Frontal cortex (tissue), 4 donors: ENCODE results near the gene SFT2D2. TPM values are rescaled to one million over a fixed set of nuclear protein-coding genes. Genes with fewer than 3 reads are reported as not detected.
A peak's percentile ranks its signal among the peaks of the same experiment; 100 is the strongest.

Source experiments
- DNase-seq, 2 donors: peaks; one replicate each; pipeline ENCODE4 v3.0.0; 2012; ENCODE audit warnings: low spot score in 2 of 2
- FAIRE-seq: peaks from 2 replicates; lab custom pipeline; 2012; peaks lifted over from hg19 to GRCh38; lab: Jason Lieb, UNC
- total RNA-seq: library from RNA; depleted of rRNA; stranded (reverse); fragments of >200 nt; gene quantifications from one replicate; pipeline ENCODE4 v1.2.3, GENCODE V29; 2014
- donor health status: control.
- donor health status: control.
- donor health status: control.

Gene SFT2D2
- total RNA-seq, 1 donor from 2014 or later, result 26.5 TPM

DNA sequence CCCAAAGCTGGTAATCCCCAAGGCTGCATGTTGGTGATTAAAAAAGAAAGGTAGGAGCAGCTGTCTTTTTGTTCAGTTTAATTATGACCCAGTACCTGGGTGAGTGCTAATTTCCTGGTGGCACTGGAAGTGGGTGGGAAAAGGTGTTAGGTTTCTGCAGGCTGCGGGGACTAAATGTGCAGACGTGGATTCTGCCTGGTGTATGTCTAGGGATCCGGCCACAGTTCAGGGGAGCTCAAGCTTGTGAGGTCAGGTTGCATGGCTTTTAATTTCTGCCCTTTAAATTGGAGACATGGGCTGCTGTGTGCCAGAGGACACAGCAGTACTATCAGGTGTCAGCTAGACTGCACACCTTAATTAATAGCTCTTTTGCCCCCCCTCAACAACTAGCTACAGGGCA is 34.6 kb downstream of the SFT2D2 start:
- DNase-seq (no peak), FAIRE-seq (no peak)

DNA sequence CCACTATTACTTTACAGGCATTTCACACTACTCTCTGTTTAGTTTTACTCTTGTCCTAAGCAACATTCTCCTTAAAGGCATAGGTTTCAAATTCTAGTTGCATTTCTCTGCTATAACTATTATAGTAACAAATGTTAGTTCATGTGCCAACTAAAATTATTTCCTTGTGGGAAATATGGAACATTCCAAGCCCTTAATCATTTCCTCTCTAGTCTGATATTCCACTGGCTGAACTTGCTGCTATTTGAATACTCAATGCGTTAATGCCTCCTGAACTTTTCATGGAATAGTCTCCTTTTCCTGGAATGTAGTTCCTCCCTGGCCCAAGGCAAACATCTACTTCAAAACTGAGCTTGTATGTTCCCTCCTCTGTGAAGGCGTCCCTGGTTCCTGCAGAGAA is 35.6 kb downstream of the SFT2D2 start:
- no peak for DNase-seq

DNA sequence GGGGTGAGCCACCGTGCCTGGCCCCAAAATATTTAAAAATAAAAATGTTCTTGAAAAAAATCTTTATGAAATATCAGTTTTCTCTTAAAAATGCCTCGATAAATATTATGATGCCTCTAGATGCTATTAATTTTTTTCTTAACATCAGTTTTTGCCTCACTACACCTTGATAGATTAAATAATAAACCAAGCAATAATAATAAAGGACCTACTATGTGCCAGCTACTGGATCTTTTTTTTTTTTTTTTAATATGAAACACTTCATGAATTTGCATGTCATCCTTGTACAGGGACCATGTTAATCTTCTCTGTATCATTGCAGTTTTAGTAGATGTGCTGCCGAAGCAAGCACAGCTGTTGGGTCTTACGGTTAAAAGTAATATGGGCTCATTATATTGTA is 37.3 kb downstream of the SFT2D2 start:
- no peak for FAIRE-seq
- no peak for DNase-seq

More for the DNA sequence above, 35.6 kb downstream of the SFT2D2 start:
- FAIRE-seq, result no peak

DNA sequence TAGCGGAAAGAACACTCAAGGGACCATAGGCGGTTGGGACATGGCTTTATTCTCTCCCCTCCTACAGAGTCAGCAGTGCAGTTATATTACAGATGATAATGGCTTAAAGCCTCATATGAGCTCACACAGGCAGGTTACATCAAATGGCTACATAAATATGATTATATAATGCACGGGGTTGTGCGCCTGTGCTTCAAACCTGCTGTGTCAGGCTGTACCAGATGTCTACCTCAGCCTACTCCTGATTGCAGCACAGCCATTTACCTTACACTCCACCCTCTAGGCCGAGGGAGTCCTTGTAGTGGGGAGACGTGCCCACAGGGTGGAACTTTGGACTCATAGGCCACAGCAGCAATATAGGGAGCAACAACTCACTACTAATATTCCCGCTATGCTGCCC is 38.5 kb downstream of the SFT2D2 start:
- no peak for FAIRE-seq
- no peak for DNase-seq

DNA sequence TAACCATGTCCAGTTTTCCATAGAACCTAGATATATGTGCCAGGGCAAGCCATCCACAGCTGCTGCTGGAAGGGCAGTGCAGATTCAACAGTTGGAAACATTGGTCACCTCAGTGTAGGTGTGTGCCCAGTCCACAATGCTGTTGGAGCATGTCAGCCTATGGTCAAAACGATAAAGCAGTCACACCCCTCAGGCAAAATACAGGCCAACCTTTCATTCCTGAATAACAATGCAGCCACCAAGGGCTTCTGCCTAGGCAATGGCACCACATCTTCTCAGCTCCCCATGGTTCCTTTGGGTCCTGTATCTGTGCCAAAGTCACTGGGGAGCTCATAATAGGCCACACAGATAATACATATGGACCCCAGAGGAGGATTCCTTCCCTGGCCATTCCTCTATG is 39.8 kb downstream of the SFT2D2 start:
- no peak for FAIRE-seq
- DNase-seq, result no peak

DNA sequence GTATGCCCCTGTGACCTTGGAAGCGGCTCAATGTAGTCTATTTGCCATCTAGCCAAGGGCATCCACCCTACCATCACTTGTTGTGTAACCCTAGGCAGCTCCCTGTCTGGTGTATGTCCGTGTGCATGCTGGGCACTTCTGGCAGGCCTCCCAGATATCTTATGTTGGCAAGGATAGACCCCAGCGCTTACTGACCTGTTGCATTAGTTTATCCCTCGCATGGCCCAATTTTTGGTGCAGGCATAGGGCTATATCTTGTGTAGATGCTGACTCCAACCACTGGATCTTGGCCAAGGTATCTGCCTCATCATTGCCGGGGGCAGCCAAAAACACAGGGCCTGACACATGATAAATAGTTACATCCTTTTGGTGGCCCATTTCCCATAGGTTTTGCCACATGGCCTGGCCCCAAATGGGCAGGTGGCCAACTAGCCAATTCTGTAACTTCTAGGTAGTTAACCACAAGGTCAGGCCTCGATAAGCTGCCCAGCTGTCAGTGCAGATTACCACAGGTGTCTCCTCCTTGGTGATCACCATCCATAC is 40.9 kb downstream of the SFT2D2 start:
- DNase-seq (no peak), FAIRE-seq (no peak)

DNA sequence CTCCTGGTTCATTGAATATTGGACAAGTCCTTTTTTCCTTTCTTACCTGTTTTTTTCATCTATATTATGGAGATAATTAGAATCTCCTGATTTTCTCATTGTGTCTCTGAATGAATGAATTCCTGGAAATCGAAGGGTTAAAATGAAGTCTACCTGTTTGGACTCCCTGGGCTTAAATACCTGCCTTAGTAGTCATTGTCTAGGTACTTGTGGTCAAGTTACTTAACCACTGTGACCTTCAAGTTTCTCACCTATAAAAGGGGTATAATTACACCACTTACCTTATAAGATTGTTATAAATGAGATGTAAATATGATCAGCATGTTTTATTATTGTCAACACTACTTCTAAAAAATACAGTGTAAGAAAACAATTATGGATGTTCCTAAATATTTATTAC is 45.8 kb downstream of the SFT2D2 start:
- DNase-seq (no peak), FAIRE-seq (no peak)

DNA sequence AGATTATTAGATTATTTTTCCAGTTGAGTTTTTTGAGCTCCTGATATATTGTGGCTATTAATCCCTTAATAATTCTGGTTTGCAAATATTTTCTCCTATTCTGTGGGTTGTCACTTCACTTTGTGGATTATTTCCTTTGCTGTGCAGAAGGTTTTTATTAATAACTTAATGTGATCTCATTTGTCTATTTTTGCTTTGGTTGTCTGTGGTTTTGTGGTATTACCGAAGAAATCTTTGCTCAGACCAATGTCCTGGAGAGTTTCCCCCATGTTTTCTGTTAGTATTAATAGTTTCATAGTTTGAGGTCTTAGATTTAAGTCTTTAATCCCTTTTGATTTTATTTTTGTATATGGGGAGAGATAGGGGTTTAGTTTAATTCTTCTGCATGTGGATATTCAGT is 47.8 kb downstream of the SFT2D2 start:
- peak; percentile 8 for FAIRE-seq
- no peak for DNase-seq

DNA sequence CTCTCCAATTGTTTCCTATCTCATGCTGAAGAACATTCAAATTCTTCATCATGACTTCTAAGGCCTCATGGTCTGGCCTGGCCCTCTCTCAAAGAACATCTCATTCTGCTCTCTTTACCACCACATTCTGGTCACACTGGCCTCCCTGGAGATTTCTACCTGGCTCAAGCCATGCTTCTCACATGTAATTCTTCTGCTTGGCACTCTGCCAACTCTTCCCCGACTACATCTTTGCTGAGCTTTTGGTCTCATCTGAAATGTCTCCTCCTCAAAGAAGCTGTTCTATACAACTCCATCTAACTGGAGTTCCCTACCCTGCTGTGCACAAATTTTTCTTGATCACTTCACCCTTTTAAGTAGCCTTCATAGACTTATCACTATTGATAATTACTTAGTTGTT is 53.4 kb downstream of the SFT2D2 start:
- FAIRE-seq (no peak), DNase-seq (no peak)

DNA sequence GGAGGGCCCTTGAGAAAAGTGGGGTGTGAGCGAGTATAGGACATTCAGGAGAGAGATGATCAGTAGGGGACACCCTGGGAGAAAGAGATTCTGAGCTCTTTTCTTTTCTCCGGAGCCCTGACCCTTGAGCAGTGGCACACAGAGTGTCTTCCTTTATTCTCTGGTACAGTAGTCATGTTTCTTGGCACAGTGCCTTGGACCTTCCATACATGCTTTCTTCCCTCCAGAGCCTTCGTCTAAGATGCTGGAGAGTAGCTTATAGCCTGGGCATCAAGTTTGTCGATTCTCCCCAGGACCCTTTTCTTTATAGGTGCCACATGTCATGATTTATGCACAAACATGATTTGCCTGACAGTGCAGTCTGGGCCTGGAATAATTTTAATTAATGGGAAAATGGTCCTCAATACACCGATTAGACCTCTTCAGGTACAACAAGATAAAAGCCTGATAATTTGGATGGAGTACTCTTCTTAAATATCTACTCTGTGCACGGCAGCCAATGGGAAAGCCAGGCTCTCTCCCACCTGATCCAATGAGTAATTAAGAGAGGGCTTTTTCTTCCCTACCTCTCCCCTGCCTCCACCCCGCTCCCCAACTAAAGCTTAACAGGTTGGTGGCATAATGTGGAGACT is 54.6 kb downstream of the SFT2D2 start, which contains the start of gene TBX19:
Gene TBX19, plus strand, starts transcription at position 582 of the 632 bp plus-strand sequence. CDS start 214 bp downstream, outside the sequence.
- FAIRE-seq, result no peak

DNA sequence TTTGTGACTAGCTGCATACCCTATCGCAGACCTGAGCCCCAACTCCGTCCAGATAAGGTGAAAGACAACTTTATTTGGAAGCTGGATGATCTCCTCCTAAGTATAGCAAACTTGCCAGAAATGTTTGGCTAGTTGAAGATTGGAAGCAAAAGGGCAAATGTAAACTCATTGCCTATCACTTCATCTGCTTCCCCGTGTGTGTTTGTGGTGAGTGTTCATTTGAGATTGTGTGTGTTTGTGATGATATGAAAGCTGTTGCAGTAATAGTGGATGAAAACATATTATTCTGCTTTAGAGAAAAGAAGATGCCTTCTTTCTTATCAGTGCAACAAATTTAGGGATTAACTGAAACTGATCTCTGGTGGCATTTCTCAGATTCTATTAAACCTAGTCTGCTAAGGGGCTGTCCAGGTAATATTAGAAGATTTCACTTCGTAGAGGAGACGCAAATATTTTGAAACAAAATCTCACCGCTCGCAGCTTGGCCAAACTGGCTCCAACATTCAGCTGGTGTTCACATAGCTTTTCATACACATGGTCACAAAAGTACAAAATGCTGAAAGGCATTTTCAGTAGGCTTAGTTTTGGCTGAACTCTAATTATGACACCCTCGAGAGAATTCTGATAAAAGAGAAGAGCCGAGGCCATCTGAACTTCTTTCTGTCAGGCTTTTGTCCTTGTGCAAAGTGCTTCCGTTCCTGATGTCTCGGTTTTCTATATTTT is 56.0 kb downstream of the SFT2D2 start:
- FAIRE-seq (no peak), DNase-seq (no peak)

More for the DNA sequence above, 54.6 kb downstream of the SFT2D2 start, which contains the start of gene TBX19:
- no peak for DNase-seq

DNA sequence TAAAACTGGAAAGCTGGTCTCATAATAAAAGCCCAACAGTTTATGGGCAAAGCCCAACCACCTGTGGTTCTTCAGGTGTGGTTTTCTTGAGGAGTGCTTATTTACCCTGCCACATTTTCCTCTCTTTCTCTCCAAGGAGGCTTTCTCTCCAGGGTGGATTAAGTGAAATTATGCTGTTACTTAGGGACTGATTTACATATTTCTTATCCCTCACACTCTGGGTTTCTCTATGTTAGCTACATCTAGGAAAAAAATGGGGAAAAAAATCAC is 59.7 kb downstream of the SFT2D2 start:
- FAIRE-seq, result no peak

DNA sequence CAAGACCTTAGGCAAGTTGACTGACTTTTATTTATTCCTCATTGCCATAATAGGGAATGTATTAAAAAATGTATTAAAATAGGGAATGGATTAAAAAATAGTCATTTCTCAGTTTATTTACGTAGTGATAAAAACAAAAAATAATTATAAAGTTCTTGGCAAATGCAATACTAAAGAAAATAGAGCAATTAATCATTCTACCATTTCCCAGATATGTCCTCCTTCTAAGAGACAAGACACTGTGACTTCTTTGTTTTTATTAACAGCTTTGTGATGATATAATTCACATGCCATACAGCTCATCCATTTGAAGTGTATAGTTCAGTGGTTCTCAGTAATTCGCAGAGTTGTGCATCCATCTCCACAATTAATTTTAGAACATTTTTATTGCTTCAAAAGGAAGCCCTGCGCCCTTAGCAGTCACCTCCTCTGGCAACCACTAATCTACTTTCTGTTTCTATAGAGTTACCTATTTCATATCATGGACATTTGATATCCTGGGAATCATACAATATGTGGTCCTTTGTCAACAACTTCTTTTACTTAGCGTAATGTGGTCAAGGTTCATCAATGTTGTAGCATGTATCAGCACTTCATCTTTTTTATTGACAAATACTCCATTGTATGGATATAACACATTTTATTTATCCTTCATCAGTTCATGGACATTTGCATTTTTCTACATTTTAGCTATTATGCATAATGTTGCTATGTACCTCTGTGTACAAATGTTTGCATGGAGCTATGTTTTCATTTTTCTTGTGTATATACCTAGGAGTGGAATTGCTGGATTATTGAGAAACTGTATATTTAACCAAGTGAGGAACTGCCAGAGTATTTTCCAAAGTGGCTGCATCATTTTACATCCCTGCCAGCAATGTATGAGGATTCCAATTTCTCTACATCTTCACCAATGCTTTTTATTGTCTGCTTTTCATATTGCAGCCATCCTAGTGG is 60.4 kb downstream of the SFT2D2 start:
- FAIRE-seq, result no peak
- DNase-seq, result no peak

More for the DNA sequence above, 59.7 kb downstream of the SFT2D2 start:
- DNase-seq, result no peak

DNA sequence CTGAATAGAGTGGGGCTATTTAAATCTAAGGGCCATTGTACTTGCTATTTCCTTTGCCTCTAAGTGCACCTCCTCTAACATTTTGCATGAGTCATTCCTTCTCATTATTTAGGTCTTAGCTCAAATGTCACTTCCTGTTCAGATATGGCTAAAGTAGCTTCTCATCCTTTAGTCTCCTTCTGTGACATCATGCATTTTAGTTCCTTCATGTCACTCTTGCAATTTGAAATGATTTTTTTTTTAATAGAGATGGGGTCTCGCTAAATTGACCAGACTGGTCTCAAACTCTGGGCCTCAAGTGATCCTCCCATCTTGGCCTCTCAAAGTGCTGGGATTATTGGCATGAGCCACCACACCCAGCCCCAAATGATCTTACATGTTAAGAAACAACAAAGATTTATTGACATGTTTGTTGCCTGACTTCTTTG is 61.4 kb downstream of the SFT2D2 start:
- FAIRE-seq, result no peak
- DNase-seq, result no peak

DNA sequence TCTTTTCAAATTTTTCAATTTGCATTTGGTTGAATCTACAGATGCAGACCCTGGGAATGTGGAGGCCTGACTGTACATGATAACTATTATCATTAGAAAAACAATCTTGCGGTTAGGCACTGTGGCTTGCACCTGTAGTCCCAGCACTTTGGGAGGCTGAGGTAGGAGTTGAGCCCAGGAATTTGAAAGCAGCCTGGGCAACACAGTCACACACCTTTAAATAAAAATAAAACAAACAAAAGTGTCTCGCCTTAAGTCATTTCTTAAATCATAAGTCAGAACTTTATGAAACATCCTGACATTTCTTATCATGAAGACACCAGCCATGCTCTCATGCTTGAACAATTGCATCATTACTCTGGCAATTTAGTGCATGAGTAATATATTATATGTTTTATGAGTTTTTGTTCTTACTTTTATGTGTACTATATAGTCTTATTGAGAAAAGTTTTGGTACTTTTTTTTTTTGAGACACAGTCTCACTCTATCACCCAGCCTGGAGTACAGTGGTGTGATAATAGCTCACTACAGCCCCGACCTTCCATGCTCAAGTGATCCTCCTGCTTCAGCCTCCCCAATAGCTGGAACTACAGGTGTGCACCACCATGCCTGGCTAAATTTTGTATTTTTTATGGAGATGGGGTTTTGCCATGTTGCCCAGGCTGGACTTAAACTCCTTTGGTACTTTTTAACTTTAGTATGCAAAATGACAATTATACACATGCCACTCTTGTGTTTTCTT is 62.7 kb downstream of the SFT2D2 start:
- FAIRE-seq (no peak), DNase-seq (no peak)

DNA sequence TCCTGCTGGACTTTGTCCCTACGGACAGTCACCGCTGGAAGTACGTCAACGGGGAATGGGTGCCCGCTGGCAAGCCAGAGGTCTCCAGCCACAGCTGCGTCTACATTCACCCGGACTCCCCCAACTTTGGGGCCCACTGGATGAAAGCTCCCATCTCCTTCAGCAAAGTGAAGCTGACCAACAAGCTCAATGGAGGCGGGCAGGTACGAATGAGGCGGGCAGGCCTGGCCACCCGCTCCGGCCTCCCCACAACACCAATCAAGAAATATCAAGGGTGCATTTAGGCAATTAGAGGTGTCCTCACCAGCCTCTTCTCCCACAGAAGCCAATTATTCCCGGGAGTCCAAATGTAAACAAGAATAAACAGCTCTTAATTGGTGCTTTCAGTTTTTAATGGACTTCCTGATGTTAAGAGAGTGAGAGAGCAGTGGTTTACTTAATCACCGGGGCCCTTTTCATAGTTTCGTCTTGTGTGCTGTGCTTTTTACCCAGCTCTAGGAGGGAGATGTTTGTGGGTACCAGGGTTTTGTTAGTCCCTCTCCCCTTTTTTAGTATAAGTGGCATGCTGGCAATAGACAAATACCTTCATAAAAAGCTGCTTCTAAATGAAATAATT is 65.5 kb downstream of the SFT2D2 start:
- DNase-seq (no peak), FAIRE-seq (no peak)

DNA sequence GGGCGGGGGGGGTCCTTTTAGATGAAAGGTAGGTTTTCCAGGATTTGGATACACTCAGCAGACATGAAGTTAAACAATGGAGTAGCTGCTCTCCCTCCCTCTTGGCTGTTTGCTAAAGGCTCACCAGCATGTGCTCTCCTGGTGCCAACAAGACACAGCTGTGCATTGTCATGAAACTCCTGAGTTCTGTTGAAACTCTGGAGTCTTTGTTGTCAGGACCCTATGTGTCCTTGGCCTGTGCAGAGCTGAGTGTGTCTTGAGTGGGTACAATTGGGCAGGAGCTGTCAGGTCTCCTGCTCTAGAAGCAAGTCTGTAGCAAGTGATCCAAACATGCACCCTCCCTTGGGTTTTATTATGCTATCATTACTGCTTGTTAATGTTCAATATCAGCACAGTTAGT is 67.6 kb downstream of the SFT2D2 start:
- DNase-seq (no peak), FAIRE-seq (no peak)

DNA sequence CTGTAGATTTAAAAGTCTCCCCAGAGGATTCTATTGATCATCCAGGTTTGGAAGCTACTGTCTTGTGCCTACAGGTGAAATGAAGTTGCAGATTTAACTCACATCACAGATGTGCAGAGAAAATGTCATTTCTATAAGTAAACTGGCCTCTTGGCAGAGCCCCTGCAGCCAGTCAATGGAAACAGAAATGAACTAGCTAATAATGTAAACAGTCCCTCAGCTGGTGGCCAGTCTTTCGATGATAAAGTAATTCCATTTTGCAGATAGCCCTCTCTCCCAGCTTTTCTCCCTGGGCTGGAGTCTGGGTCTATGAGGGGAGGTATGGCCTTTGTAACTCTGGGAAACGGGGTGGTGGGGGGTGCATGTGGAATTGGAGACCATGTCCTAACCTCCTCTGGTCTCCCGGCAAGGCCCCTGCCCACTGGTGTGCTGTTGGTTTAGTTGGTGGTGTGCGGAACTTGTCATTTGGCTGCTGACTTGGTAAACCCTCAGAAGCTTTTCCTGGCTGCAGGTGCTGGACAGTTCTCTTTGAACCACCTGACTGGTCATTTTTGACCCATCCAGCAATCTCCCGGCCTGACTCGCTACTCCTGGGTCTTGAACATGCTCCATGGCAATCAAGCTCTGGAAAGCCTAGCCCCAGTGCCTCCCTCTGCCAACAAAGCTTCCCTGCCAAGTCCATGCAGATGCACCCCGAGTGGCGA is 69.8 kb downstream of the SFT2D2 start:
- DNase-seq, result no peak
- no peak for FAIRE-seq
